ENCODE data around the gene PAK1.

The PAK1 gene

DNA sequence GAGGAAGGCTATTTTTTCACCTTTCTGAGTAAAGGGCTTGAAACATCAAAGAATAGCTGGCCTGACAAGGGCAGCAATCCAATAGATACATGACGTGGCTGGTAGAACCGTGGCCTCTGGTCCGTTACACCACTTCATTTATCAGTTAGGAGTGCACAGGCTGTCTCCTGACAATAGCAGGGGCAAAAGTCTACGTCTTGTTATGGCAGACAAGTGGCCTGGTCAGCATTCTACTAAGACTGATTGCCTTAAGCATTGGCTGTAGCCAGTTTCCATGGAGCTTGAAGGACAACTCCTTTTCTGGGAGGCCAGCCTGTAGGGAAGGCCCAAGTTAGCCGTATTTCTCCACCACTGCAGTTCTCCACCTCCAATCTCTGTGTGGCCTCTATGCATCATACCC lies 163.2 kb downstream of the PAK1 start:
- H2BK15ac ChIP-seq (replicated peaks; ENCODE audit: low read depth): no peak overlapping the region
- no peak overlapping the region for H3K4me2 ChIP-seq (ENCODE audit: low read length)
- no peak overlapping the region for H3K9ac ChIP-seq (ENCODE audit: low read length)
- H3K4me3 ChIP-seq (ENCODE audit: low read length): no peak overlapping the region
- no peaks in the 10 kb centered on the region for H3K27me3 ChIP-seq (ENCODE audit: insufficient read depth, low read length, poor library complexity)
- no peak overlapping the region for H3K18ac ChIP-seq (ENCODE audit: low read length)
- no peak overlapping the region for H3K27ac ChIP-seq (ENCODE audit: low read depth, low read length)
- H4K8ac ChIP-seq (ENCODE audit: low read depth, low read length): no peak overlapping the region
- H2BK120ac ChIP-seq (ENCODE audit: low read depth, low read length): no peak overlapping the region
- H3K36me3 ChIP-seq (ENCODE audit: control insufficient read depth, insufficient read depth, low read length): no peaks in the 10 kb centered on the region
- no peaks in the 10 kb centered on the region for H3K79me2 ChIP-seq (ENCODE audit: control insufficient read depth, insufficient read depth, low read length)
- no peak for DNase-seq
- no peak overlapping the region for H2AK5ac ChIP-seq (ENCODE audit: low read length)
- no peak overlapping the region for H3K4ac ChIP-seq (ENCODE audit: low read depth, low read length)
- no peak overlapping the region for H3K23ac ChIP-seq (ENCODE audit: low read length)
- H3K79me1 ChIP-seq (ENCODE audit: low read length): no peaks in the 10 kb centered on the region
- H2BK5ac ChIP-seq (ENCODE audit: low read length): no peak overlapping the region
- no peak overlapping the region for H4K5ac ChIP-seq (ENCODE audit: low read length)
- H3K56ac ChIP-seq (ENCODE audit: low read length): no peak overlapping the region
- WGBS (ENCODE audit: extremely low coverage, insufficient coverage, low lambda C conversion rate): no CpG with 5 or more reads among the region's 5 CpGs
- H3K4me1 ChIP-seq (ENCODE audit: control insufficient read depth, low read depth, low read length): no peaks in the 10 kb centered on the region

DNA sequence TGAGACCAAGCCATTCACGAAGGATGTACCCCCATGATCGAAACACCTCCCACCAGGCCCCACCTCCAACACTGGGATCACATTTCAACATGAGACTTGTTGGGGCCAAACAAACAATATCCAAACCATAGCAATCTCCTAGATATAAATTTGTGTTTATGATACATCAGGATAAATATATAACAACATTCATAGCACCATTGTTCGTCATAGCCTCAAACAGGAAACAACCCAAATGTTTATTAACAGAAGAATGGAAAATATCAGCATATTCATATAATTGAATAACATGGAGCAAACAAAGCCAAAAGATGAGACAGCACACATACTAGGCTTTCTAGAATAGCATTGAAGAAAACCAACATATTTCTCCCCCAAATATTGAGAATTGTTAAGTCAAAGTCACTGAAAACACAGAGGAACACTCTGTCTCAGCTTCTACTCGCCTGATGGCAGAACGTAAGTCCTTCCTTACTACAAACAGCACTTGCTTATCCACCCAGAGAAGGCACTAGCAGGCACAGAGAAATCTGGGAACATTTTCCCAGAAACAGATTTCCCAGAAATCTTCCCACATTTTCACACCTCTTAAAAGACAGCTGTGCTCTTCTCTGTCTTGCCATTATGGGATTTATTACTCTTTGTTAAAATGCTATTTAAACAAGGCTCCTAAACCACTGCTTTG lies 164.4 kb downstream of the PAK1 start:
- Histone ChIP-seq H3K79me2 (ENCODE audit: control insufficient read depth, insufficient read depth, low read length) (no peaks in the 10 kb centered on the region), H2BK5ac (ENCODE audit: low read length) (no peak overlapping the region), H3K79me1 (ENCODE audit: low read length) (no peaks in the 10 kb centered on the region), H3K18ac (ENCODE audit: low read length) (no peak overlapping the region), H2BK120ac (ENCODE audit: low read depth, low read length) (no peak overlapping the region), H4K5ac (ENCODE audit: low read length) (no peak overlapping the region), H3K56ac (ENCODE audit: low read length) (no peak overlapping the region), H2BK15ac (replicated peaks; ENCODE audit: low read depth) (no peak overlapping the region), H3K23ac (ENCODE audit: low read length) (no peak overlapping the region), H3K4me1 (ENCODE audit: control insufficient read depth, low read depth, low read length) (no peaks in the 10 kb centered on the region), H3K4me2 (ENCODE audit: low read length) (no peak overlapping the region), H2AK5ac (ENCODE audit: low read length) (no peak overlapping the region), H3K36me3 (ENCODE audit: control insufficient read depth, insufficient read depth, low read length) (no peaks in the 10 kb centered on the region), H3K9ac (ENCODE audit: low read length) (no peak overlapping the region), H3K27me3 (ENCODE audit: insufficient read depth, low read length, poor library complexity) (no peaks in the 10 kb centered on the region), H3K4ac (ENCODE audit: low read depth, low read length) (no peak overlapping the region), H4K8ac (ENCODE audit: low read depth, low read length) (no peak overlapping the region), H3K4me3 (ENCODE audit: low read length) (no peak overlapping the region), H3K27ac (ENCODE audit: low read depth, low read length) (no peak overlapping the region)
- no peak for DNase-seq
- no CpG with 5 or more reads among the region's 5 CpGs for WGBS (ENCODE audit: extremely low coverage, insufficient coverage, low lambda C conversion rate)

DNA sequence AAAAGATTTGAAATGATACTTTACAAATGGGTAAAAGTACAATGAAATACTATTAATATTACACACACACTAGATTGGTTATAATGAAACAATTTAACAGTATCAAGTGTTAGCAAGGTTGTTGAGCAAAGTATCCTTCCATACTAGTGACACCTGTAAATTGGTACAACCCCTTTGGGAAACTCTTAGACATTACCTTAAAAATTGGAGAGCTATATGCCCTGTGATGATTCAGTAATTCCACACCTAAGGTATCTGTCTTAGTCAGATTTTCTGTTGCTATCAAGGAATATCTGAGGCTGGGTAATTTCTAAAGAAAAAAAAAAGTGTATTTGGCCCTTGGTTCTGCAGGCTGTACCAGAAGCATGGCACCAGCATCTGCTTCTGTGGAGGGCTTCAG lies 165.1 kb downstream of the PAK1 start:
- H2AK5ac ChIP-seq (ENCODE audit: low read length): no peak overlapping the region
- no peak overlapping the region for H2BK5ac ChIP-seq (ENCODE audit: low read length)
- no peaks in the 10 kb centered on the region for H3K4me1 ChIP-seq (ENCODE audit: control insufficient read depth, low read depth, low read length)
- no peak overlapping the region for H3K27ac ChIP-seq (ENCODE audit: low read depth, low read length)
- no peaks in the 10 kb centered on the region for H3K27me3 ChIP-seq (ENCODE audit: insufficient read depth, low read length, poor library complexity)
- no peak overlapping the region for H4K5ac ChIP-seq (ENCODE audit: low read length)
- H3K36me3 ChIP-seq (ENCODE audit: control insufficient read depth, insufficient read depth, low read length): no peaks in the 10 kb centered on the region
- no peak overlapping the region for H3K4ac ChIP-seq (ENCODE audit: low read depth, low read length)
- no peak overlapping the region for H3K23ac ChIP-seq (ENCODE audit: low read length)
- H3K4me3 ChIP-seq (ENCODE audit: low read length): no peak overlapping the region
- no peaks in the 10 kb centered on the region for H3K79me2 ChIP-seq (ENCODE audit: control insufficient read depth, insufficient read depth, low read length)
- no peaks in the 10 kb centered on the region for H3K79me1 ChIP-seq (ENCODE audit: low read length)
- DNase-seq: no peak
- H2BK120ac ChIP-seq (ENCODE audit: low read depth, low read length): no peak overlapping the region
- H3K18ac ChIP-seq (ENCODE audit: low read length): no peak overlapping the region
- H3K4me2 ChIP-seq (ENCODE audit: low read length): no peak overlapping the region
- H2BK15ac ChIP-seq (replicated peaks; ENCODE audit: low read depth): no peak overlapping the region
- H4K8ac ChIP-seq (ENCODE audit: low read depth, low read length): no peak overlapping the region
- H3K56ac ChIP-seq (ENCODE audit: low read length): no peak overlapping the region
- no peak overlapping the region for H3K9ac ChIP-seq (ENCODE audit: low read length)

DNA sequence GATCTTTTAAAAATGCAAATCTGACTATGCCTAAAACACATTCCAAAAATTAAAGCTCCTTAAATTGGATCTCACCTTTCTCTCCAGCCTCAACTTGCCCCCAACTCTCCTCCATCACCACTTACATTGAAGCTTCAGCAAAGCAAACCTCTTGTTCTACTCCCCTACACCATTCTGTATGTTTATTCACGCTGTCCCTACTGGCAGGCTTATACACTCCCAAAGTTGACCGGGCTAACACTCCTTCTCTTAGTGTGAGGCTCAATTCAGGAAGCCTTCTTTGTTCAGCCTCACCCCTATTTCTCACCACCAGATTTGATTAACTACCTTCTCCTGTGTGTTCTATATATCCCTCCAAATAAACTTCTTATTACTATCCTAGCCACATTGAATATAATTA lies 170.6 kb downstream of the PAK1 start:
- H3K56ac ChIP-seq (ENCODE audit: low read length): no peak overlapping the region
- H3K18ac ChIP-seq (ENCODE audit: low read length): no peak overlapping the region
- no peaks in the 10 kb centered on the region for H3K36me3 ChIP-seq (ENCODE audit: control insufficient read depth, insufficient read depth, low read length)
- H2AK5ac ChIP-seq (ENCODE audit: low read length): no peak overlapping the region
- H2BK5ac ChIP-seq (ENCODE audit: low read length): no peak overlapping the region
- no peaks in the 10 kb centered on the region for H3K4me1 ChIP-seq (ENCODE audit: control insufficient read depth, low read depth, low read length)
- no peak overlapping the region for H3K4me2 ChIP-seq (ENCODE audit: low read length)
- no peak overlapping the region for H3K9ac ChIP-seq (ENCODE audit: low read length)
- H3K27ac ChIP-seq (ENCODE audit: low read depth, low read length): no peak overlapping the region
- H3K4ac ChIP-seq (ENCODE audit: low read depth, low read length): no peak overlapping the region
- no peak overlapping the region for H3K23ac ChIP-seq (ENCODE audit: low read length)
- DNase-seq: no peak
- H2BK15ac ChIP-seq (replicated peaks; ENCODE audit: low read depth): no peak overlapping the region
- WGBS (ENCODE audit: extremely low coverage, insufficient coverage, low lambda C conversion rate): no CpG with 5 or more reads among the region's 2 CpGs
- no peak overlapping the region for H4K5ac ChIP-seq (ENCODE audit: low read length)
- H3K4me3 ChIP-seq (ENCODE audit: low read length): no peak overlapping the region
- H3K27me3 ChIP-seq (ENCODE audit: insufficient read depth, low read length, poor library complexity): no peaks in the 10 kb centered on the region
- no peak overlapping the region for H4K8ac ChIP-seq (ENCODE audit: low read depth, low read length)
- H2BK120ac ChIP-seq (ENCODE audit: low read depth, low read length): no peak overlapping the region
- H3K79me1 ChIP-seq (ENCODE audit: low read length): no peaks in the 10 kb centered on the region
- H3K79me2 ChIP-seq (ENCODE audit: control insufficient read depth, insufficient read depth, low read length): no peaks in the 10 kb centered on the region

DNA sequence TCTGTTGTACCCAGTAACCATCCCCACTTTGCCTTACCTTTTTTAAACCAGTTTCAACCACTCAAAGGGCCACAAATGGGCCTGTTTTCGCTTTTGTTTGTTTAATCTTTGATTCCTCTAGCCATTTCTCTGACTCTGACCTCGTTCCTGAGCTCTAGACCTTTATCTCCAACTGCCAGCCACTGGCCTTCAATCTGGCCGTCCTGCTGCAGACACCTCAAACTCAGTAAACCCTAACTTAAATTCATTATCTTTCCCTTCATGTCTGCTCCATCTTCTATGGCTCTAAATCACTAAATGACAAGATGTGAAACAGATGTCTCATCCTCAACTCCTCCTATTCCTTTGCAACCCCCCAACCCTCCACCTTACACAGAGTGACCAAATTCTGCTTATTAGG lies 171.1 kb downstream of the PAK1 start:
- DNase-seq: no peak
- WGBS (ENCODE audit: extremely low coverage, insufficient coverage, low lambda C conversion rate): no CpG with 5 or more reads among the region's 3 CpGs

GRCh38 chr11:77301510-77301909 lies 172.4 kb downstream of the PAK1 start, which contains the start of gene GDPD4:
GDPD4 (minus strand) TSS chr11:77301686; CDS start chr11:77285137, 16,549 bp downstream.
- H3K27me3 ChIP-seq (ENCODE audit: insufficient read depth, low read length, poor library complexity): no peaks in the 10 kb centered on the region
- no peaks in the 10 kb centered on the region for H3K36me3 ChIP-seq (ENCODE audit: control insufficient read depth, insufficient read depth, low read length)
- no peak within 1 kb of the TSS for H3K4ac ChIP-seq (ENCODE audit: low read depth, low read length)
- no CpG with 5 or more reads among the region's 15 CpGs for WGBS (ENCODE audit: extremely low coverage, insufficient coverage, low lambda C conversion rate)
- no peak within 1 kb of the TSS for H2AK5ac ChIP-seq (ENCODE audit: low read length)
- no peak within 1 kb of the TSS for H3K4me3 ChIP-seq (ENCODE audit: low read length)
- H2BK5ac ChIP-seq (ENCODE audit: low read length): no peak within 1 kb of the TSS
- H3K79me2 ChIP-seq (ENCODE audit: control insufficient read depth, insufficient read depth, low read length): no peaks in the 10 kb centered on the region
- no peak within 1 kb of the TSS for H4K5ac ChIP-seq (ENCODE audit: low read length)
- no peak within 1 kb of the TSS for H3K56ac ChIP-seq (ENCODE audit: low read length)
- no peak within 1 kb of the TSS for H4K8ac ChIP-seq (ENCODE audit: low read depth, low read length)
- no peaks in the 10 kb centered on the region for H3K4me1 ChIP-seq (ENCODE audit: control insufficient read depth, low read depth, low read length)
- H2BK15ac ChIP-seq (replicated peaks; ENCODE audit: low read depth): no peak within 1 kb of the TSS
- no peak within 1 kb of the TSS for H3K9ac ChIP-seq (ENCODE audit: low read length)
- H3K23ac ChIP-seq (ENCODE audit: low read length): no peak within 1 kb of the TSS
- DNase-seq: no peak
- no peak within 1 kb of the TSS for H3K18ac ChIP-seq (ENCODE audit: low read length)
- no peak within 1 kb of the TSS for H3K27ac ChIP-seq (ENCODE audit: low read depth, low read length)
- H3K4me2 ChIP-seq (ENCODE audit: low read length): no peak within 1 kb of the TSS
- H2BK120ac ChIP-seq (ENCODE audit: low read depth, low read length): no peak within 1 kb of the TSS
- H3K79me1 ChIP-seq (ENCODE audit: low read length): no peaks in the 10 kb centered on the region

More for the DNA sequence above, 171.1 kb downstream of the PAK1 start:
- H3K27ac ChIP-seq (ENCODE audit: low read depth, low read length): no peak overlapping the region
- no peak overlapping the region for H2BK15ac ChIP-seq (replicated peaks; ENCODE audit: low read depth)
- no peak overlapping the region for H2BK120ac ChIP-seq (ENCODE audit: low read depth, low read length)
- H3K23ac ChIP-seq (ENCODE audit: low read length): no peak overlapping the region
- H4K8ac ChIP-seq (ENCODE audit: low read depth, low read length): no peak overlapping the region
- no peak overlapping the region for H3K4me3 ChIP-seq (ENCODE audit: low read length)
- no peaks in the 10 kb centered on the region for H3K27me3 ChIP-seq (ENCODE audit: insufficient read depth, low read length, poor library complexity)
- H4K5ac ChIP-seq (ENCODE audit: low read length): no peak overlapping the region
- no peaks in the 10 kb centered on the region for H3K4me1 ChIP-seq (ENCODE audit: control insufficient read depth, low read depth, low read length)
- H3K36me3 ChIP-seq (ENCODE audit: control insufficient read depth, insufficient read depth, low read length): no peaks in the 10 kb centered on the region
- no peak overlapping the region for H3K56ac ChIP-seq (ENCODE audit: low read length)
- no peaks in the 10 kb centered on the region for H3K79me1 ChIP-seq (ENCODE audit: low read length)
- no peak overlapping the region for H3K4me2 ChIP-seq (ENCODE audit: low read length)
- no peaks in the 10 kb centered on the region for H3K79me2 ChIP-seq (ENCODE audit: control insufficient read depth, insufficient read depth, low read length)
- no peak overlapping the region for H2AK5ac ChIP-seq (ENCODE audit: low read length)
- H3K9ac ChIP-seq (ENCODE audit: low read length): no peak overlapping the region
- no peak overlapping the region for H3K18ac ChIP-seq (ENCODE audit: low read length)
- H2BK5ac ChIP-seq (ENCODE audit: low read length): no peak overlapping the region
- no peak overlapping the region for H3K4ac ChIP-seq (ENCODE audit: low read depth, low read length)
